Skeletal muscle satellite cell (primary cell): ENCODE results near the gene RYR2.

Experiments
- H3K27me3 ChIP-seq: 2 replicates; pipeline ENCODE4 v1.7.0; 2013; ENCODE audit warnings: low read length; ENCODE audit not compliant: control insufficient read depth, insufficient read depth
- H3K36me3 ChIP-seq: 2 replicates; pipeline ENCODE4 v1.7.0; 2013; ENCODE audit warnings: mild to moderate bottlenecking, control low read depth, low read length; ENCODE audit not compliant: insufficient read depth
- H3K4me1 ChIP-seq: 2 replicates; pipeline ENCODE4 v1.7.0; 2013; ENCODE audit warnings: low read length; ENCODE audit not compliant: control insufficient read depth, insufficient read depth
- H3K4me2 ChIP-seq: 2 replicates; pipeline ENCODE4 v1.7.0; 2013; ENCODE audit warnings: mild to moderate bottlenecking, low read length
- H3K4me3 ChIP-seq: 2 replicates; pipeline ENCODE4 v1.7.0; 2013; ENCODE audit warnings: low read length
- H3K9ac ChIP-seq: 2 replicates; pipeline ENCODE4 v1.7.0; 2013; ENCODE audit warnings: mild to moderate bottlenecking, low read depth, low read length, moderate library complexity
- H3K9me3 ChIP-seq: replicated peaks from 2 replicates; pipeline ENCODE4 v1.7.0; 2013; ENCODE audit warnings: mild to moderate bottlenecking, control low read depth, low read length

The RYR2 gene

DNA sequence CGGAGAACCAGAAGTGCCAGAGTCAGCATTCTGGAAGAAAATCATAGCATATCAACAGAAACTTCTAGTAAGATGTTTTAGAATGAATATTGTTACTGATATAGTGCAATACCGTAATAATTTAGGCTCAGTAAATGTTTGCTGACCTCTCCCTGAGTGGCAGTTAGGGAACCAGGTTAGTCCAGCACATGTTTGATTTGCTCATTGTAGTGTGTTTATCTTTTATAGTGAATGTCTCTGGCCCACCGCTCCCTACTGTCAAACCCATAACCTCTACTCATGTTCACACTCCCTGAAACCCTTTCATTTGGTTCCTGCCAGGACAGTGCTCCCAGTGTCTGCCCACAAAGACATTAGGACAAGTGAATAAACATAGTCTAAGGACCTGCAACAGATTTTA lies 746.1 kb downstream of the RYR2 start:
- H3K36me3 ChIP-seq: no peaks in the 10 kb centered on the region
- H3K27me3 ChIP-seq: no peaks in the 10 kb centered on the region
- no peak overlapping the region for H3K4me3 ChIP-seq
- H3K4me2 ChIP-seq: no peak overlapping the region
- H3K9ac ChIP-seq: no peak overlapping the region
- H3K9me3 ChIP-seq: peaks cover 6% of the 10 kb centered on the region
- H3K4me1 ChIP-seq: no peaks in the 10 kb centered on the region

DNA sequence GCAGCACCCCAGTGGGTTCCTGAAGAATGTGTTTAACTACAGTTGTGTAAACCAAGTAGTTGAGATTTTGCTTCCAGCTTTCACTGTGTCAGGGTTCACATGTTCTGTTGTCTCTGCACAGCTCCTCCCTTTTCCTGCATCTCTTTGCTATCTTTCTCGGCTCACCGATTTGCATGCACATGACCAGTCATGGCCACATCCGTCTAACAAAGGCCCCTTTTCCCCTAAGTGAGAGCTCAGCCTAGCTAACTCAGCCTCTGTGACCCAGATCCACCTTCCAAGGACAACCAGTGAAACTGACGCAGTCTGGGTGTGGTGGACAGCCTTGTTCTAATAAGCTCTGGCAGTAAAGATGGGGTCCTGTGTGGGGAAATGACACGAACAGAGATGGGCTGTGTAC lies 747.6 kb downstream of the RYR2 start:
- peaks cover 1% of the 10 kb centered on the region for H3K9me3 ChIP-seq
- H3K4me2 ChIP-seq: no peak overlapping the region
- no peaks in the 10 kb centered on the region for H3K36me3 ChIP-seq
- no peak overlapping the region for H3K4me3 ChIP-seq
- H3K9ac ChIP-seq: no peak overlapping the region
- H3K4me1 ChIP-seq: no peaks in the 10 kb centered on the region
- no peaks in the 10 kb centered on the region for H3K27me3 ChIP-seq

DNA sequence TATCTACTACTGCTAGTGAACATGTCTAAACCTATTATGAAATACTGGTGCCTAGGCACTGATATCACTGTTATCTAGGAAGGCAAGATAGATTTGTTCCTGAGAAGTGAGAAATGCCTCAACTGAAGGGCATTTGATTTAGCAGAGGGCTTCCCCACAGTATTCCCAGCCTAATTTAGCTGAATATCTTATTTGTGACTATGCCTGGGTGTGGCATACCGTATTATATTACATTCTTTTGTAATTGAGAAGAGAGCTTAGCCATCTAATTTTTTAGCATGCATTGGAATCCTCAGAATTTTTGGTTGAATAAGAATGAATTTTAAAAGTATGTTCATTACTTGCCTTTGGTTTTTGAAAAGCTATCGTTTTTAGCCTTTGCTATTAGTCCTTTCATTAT lies 749.6 kb downstream of the RYR2 start:
- no peak overlapping the region for H3K9ac ChIP-seq
- H3K4me2 ChIP-seq: no peak overlapping the region
- H3K27me3 ChIP-seq: no peaks in the 10 kb centered on the region
- H3K4me3 ChIP-seq: no peak overlapping the region
- no peaks in the 10 kb centered on the region for H3K9me3 ChIP-seq
- H3K4me1 ChIP-seq: no peaks in the 10 kb centered on the region
- no peaks in the 10 kb centered on the region for H3K36me3 ChIP-seq

DNA sequence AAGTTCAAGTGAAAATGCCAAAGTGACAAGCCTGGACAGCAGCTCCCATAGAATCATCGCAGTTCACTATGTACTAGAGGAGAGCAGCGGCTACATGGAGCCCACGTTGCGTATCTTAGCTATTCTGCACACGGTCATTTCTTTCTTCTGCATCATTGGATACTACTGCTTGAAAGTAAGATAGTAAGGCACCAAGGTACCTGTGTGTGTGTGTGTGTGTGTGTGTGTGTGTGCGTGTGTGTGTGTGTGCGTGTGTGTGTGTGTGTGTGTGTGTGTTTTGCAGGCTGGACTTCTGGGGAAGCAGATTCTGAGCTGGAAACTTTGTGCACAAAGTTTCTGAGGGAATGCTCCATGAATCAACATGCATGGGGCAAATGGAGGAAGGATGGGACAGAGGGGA lies 750.2 kb downstream of the RYR2 start:
- H3K36me3 ChIP-seq: no peaks in the 10 kb centered on the region
- H3K9ac ChIP-seq: no peak overlapping the region
- H3K9me3 ChIP-seq: no peaks in the 10 kb centered on the region
- no peak overlapping the region for H3K4me3 ChIP-seq
- no peak overlapping the region for H3K4me2 ChIP-seq
- no peaks in the 10 kb centered on the region for H3K4me1 ChIP-seq
- H3K27me3 ChIP-seq: no peaks in the 10 kb centered on the region

DNA sequence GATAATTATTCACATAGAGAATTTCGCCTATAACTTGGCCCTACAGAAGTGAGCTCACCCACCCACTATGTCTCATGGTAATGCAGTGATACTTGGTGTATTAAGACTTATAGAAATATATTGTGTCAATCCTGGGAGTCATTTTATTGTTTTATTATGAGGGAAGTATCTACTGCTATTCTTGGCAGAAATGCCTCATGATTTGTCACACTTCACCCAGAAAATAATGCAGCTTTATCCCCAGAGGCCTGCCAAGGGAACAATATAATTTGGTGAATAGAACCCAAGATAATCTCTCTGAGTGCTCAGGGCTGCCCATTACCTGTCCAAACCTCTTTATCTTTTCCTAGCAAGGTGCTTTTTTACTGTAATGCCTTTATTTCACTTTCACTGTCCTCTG lies 750.7 kb downstream of the RYR2 start:
- no peaks in the 10 kb centered on the region for H3K4me1 ChIP-seq
- no peak overlapping the region for H3K4me3 ChIP-seq
- no peak overlapping the region for H3K4me2 ChIP-seq
- no peaks in the 10 kb centered on the region for H3K27me3 ChIP-seq
- no peaks in the 10 kb centered on the region for H3K36me3 ChIP-seq
- no peaks in the 10 kb centered on the region for H3K9me3 ChIP-seq
- H3K9ac ChIP-seq: no peak overlapping the region

DNA sequence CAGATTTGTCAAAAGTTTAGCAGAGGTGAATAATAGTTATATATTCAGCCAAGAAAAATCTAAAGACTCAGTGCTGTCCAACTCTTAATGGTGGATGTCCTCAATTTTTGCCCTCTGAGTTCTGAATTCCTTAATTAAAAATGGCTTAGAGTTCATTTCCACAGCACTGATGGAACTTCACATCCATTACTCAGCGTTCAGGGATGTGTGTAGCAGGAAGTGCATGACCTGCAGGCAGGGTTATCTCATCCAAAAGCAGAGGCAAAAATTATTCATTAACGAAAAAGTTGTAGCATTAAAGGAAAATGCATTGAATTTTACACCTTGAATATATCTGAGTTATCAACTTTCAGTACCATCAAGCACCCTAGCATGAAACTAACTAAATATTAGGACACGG lies 752.1 kb downstream of the RYR2 start:
- Histone ChIP-seq H3K9ac (no peak overlapping the region), H3K4me2 (no peak overlapping the region), H3K36me3 (no peaks in the 10 kb centered on the region), H3K9me3 (no peaks in the 10 kb centered on the region), H3K4me1 (no peaks in the 10 kb centered on the region), H3K27me3 (no peaks in the 10 kb centered on the region), H3K4me3 (no peak overlapping the region)

DNA sequence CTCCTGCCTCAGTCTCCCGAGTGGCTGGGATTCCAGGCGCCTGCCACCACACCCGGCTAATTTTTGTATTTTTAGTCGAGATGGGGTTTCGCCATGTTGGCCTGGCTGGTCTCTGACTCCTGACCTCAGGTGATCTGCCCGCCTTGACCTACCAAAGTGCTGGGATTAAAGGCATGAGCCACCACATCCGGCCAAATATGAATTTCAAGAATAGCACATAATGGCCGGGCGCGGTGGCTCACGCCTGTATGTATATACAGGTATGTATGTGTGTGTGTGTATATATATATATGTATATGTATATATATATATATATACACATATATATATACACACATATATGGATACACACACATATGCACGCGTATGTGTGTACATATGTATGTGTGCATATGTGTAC lies 753.6 kb downstream of the RYR2 start:
- H3K9ac ChIP-seq: no peak overlapping the region
- no peaks in the 10 kb centered on the region for H3K36me3 ChIP-seq
- no peak overlapping the region for H3K4me3 ChIP-seq
- H3K9me3 ChIP-seq: no peaks in the 10 kb centered on the region
- no peak overlapping the region for H3K4me2 ChIP-seq
- H3K27me3 ChIP-seq: no peaks in the 10 kb centered on the region
- no peaks in the 10 kb centered on the region for H3K4me1 ChIP-seq

DNA sequence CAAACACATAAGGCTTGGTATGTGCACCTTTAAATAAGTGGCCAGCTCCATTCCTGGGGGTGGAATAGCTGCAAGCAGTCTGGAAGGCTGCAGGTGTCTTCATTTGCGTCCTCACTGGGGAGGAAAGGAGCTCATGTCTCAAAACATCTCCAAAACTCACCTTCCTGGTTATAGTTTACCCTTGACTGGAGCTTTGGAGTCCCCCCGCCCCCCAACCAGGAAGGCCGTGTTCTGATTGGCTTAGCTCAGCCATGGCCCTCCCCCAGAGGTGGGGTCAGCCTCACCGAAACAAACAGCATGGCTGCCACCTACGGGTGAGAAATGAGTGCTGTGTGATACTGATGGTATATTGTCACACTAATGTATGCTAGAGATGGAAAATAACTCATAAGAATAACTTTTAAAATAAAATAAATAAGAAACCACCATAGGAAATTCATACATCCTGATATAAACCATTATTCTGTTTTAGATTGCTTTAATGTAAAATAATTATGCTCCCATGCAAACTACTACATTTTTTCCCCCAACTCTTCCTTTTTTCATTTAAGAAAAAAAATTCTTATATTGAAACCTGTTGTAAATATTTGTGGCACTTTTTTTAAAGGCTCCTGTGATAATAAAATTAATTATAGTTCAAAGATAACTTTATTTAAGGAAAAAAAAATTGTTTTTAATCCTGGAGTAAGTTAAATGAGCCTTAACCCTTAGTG lies 757.9 kb downstream of the RYR2 start:
- Histone ChIP-seq H3K4me2 (no peak overlapping the region), H3K4me1 (no peaks in the 10 kb centered on the region), H3K9me3 (no peaks in the 10 kb centered on the region), H3K27me3 (no peaks in the 10 kb centered on the region), H3K4me3 (no peak overlapping the region), H3K36me3 (no peaks in the 10 kb centered on the region), H3K9ac (no peak overlapping the region)

DNA sequence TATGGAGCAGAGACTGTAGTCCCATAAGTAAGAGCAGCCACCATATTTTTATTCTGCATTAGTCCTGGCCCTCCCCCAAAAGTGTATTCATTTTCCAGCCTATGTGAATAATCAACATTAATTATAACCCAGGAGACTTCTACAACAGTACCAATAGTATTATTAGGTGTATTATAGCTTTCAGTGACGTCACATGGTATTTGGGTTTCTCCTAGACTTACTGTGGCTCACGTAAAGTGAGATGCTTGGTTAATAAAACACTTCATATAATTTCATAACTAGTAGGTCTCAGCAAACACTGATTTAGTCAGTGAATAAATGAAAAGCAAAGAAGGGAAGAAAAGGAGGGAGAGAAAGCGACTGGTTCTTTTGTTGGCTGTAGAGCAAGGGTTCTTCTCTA lies 762.5 kb downstream of the RYR2 start:
- Histone ChIP-seq H3K4me2 (no peak overlapping the region), H3K27me3 (no peaks in the 10 kb centered on the region), H3K9me3 (no peaks in the 10 kb centered on the region), H3K36me3 (no peaks in the 10 kb centered on the region), H3K4me3 (no peak overlapping the region), H3K9ac (no peak overlapping the region), H3K4me1 (no peaks in the 10 kb centered on the region)

DNA sequence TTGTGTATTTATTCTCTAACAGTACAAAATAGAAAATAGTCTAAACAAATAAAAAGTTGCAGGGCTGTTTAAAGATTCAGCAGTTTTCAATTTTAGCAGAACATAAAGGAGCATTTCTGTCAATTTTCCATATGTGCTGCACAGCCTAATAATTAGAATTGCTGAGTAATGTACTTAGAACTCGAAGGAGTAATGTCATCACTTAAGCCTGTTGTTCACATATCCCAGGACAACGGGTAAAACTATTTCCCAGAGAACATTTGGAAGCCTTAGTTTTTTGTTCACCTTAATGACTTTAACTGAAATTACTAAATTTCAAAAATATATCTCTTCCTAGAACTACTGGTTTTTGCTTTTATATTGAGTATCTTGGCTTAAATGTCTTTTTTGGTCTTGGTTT lies 767.1 kb downstream of the RYR2 start:
- H3K36me3 ChIP-seq: no peaks in the 10 kb centered on the region
- H3K27me3 ChIP-seq: no peaks in the 10 kb centered on the region
- H3K4me2 ChIP-seq: no peak overlapping the region
- no peak overlapping the region for H3K9ac ChIP-seq
- no peaks in the 10 kb centered on the region for H3K4me1 ChIP-seq
- H3K4me3 ChIP-seq: no peak overlapping the region
- no peaks in the 10 kb centered on the region for H3K9me3 ChIP-seq

DNA sequence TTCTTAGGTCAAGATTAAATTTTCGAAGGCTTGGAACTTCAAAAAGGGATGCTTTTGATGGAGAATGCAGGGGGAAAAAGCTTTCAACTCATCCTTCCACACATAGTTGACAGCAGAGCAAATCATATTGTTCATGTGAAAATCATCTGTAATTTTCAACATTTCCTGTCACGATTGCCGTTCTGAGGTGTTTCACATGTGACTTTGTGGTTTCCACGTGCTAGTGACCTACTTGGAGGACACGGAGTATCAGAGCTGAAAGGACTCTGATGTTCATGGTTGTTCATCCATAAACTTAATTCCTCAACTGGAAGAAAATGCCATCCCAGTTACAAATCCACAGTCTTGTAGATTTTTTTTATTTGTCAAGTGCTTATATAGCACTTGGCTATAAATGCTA lies 769.6 kb downstream of the RYR2 start:
- Histone ChIP-seq H3K4me1 (no peaks in the 10 kb centered on the region), H3K9ac (no peak overlapping the region), H3K27me3 (no peaks in the 10 kb centered on the region), H3K9me3 (peaks cover 6% of the 10 kb centered on the region), H3K4me3 (no peak overlapping the region), H3K36me3 (no peaks in the 10 kb centered on the region), H3K4me2 (no peak overlapping the region)

DNA sequence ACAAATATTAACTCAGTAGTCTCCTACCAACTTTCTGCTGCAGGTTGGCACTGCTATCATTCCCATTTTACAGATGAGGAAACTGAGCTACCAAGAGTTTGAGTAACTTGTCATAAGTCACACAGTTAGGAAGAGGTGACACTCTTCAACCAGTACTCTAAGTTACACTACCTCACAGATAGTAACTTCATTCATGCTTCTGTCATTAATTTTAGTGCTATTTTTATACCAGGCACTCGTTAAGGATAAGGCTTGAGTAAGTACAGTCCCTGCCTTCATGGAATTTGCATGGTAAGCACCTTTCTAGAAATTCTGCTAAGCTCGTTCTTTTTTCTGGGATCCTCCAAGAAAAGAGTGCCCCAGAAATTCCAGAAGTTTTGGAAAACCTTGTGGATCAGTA lies 770.1 kb downstream of the RYR2 start:
- H3K9me3 ChIP-seq: peaks cover 6% of the 10 kb centered on the region
- H3K4me1 ChIP-seq: no peaks in the 10 kb centered on the region
- H3K9ac ChIP-seq: no peak overlapping the region
- no peaks in the 10 kb centered on the region for H3K27me3 ChIP-seq
- H3K4me2 ChIP-seq: no peak overlapping the region
- no peaks in the 10 kb centered on the region for H3K36me3 ChIP-seq
- no peak overlapping the region for H3K4me3 ChIP-seq
